HEK293 (cell line): ENCODE results near the gene CDKN2AIP.

ENCODE experiments used
- CTCF ChIA-PET: fragments of 350-600 bp; formaldehyde crosslinking; extraction: SDS; loops from one replicate; lab custom pipeline; 2021; ENCODE audit warnings: antibody characterized with exemption; lab: Yijun Ruan, JAX
- POLR2A ChIA-PET: fragments of 300-600 bp; formaldehyde crosslinking; extraction: SDS; loops from one replicate; lab custom pipeline; 2020; ENCODE audit warnings: antibody characterized with exemption, inconsistent platforms; lab: Yijun Ruan, JAX
- H3K27ac ChIP-seq: fragments of 200-500 bp; sonication (Bioruptor generic); 2 replicates; pipeline ENCODE4 v1.5.1; 2014; ENCODE audit warnings: low read depth, low read length, control low read depth, inconsistent platforms; ENCODE audit errors: extremely low read depth
- H3K36me3 ChIP-seq, 2 experiments: fragments of 200-500 bp in 1 of 2; sonication (Bioruptor generic) in 1 of 2; 1 replicate in 1 of 2; 2 replicates in 1 of 2; pipeline ENCODE4 v1.5.1; 2014 to 2017; ENCODE audit warnings: inconsistent platforms in 2 of 2, low read length in 2 of 2; ENCODE audit not compliant: control insufficient read depth in 2 of 2, insufficient read depth in 1 of 2
- H3K4me1 ChIP-seq: fragments of 200-500 bp; sonication (Bioruptor generic); 2 replicates; pipeline ENCODE4 v1.5.1; 2014; ENCODE audit warnings: mild to moderate bottlenecking, low read length, inconsistent platforms; ENCODE audit not compliant: control insufficient read depth, insufficient read depth
- H3K4me3 ChIP-seq: 2 replicates; pipeline ENCODE4 v1.5.1; 2011; ENCODE audit warnings: low read depth, mild to moderate bottlenecking, control low read depth, low read length, moderate library complexity
- H3K9me3 ChIP-seq: fragments of 200-500 bp; sonication (Bioruptor generic); 2 replicates; pipeline ENCODE4 v1.5.1; 2014; ENCODE audit warnings: low read depth, low read length, inconsistent platforms; ENCODE audit not compliant: control insufficient read depth, insufficient read depth
- EGR2 ChIP-seq: fragments of 450-650 bp; formaldehyde crosslinking; IDR thresholded peaks from 2 replicates; pipeline ENCODE4 v1.5.1; 2016; ENCODE audit warnings: low read depth, missing biosample characterization, missing genetic modification characterization
- HOXA7 ChIP-seq: sonication (generic); formaldehyde crosslinking; IDR thresholded peaks from 2 replicates; pipeline ENCODE4 v1.8.1; 2022; ENCODE audit warnings: missing genetic modification reagents, borderline replicate concordance
- IKZF3 ChIP-seq: fragments of 450-650 bp; IDR thresholded peaks from 2 replicates; pipeline ENCODE4 v1.5.0; 2018; ENCODE audit warnings: missing biosample characterization, mild to moderate bottlenecking, missing genetic modification characterization, moderate library complexity
- INSM2 ChIP-seq: fragments of 450-650 bp; formaldehyde crosslinking; IDR thresholded peaks from 2 replicates; pipeline ENCODE4 v1.5.1; 2016; ENCODE audit warnings: missing biosample characterization, missing genetic modification characterization
- PRDM1 ChIP-seq: fragments of 450-650 bp; formaldehyde crosslinking; IDR thresholded peaks from 2 replicates; pipeline ENCODE4; 2016; ENCODE audit warnings: missing biosample characterization, missing genetic modification characterization
- SCRT1 ChIP-seq: fragments of 450-650 bp; formaldehyde crosslinking; IDR thresholded peaks from 2 replicates; pipeline ENCODE4 v1.5.1; 2016; ENCODE audit warnings: missing biosample characterization, missing genetic modification characterization, borderline replicate concordance
- ZBTB10 ChIP-seq: fragments of 450-650 bp; formaldehyde crosslinking; IDR thresholded peaks from 2 replicates; pipeline ENCODE4 v1.5.1; 2016; ENCODE audit warnings: missing biosample characterization, missing genetic modification characterization
- ZFHX2 ChIP-seq: fragments of 450-650 bp; formaldehyde crosslinking; conservative IDR thresholded peaks from 2 replicates; pipeline ENCODE4 v1.5.1; 2016; ENCODE audit warnings: missing biosample characterization, missing genetic modification characterization
- ZFP37 ChIP-seq: fragments of 450-650 bp; formaldehyde crosslinking; IDR thresholded peaks from 2 replicates; pipeline ENCODE4 v1.5.1; 2016; ENCODE audit warnings: missing biosample characterization, missing genetic modification characterization
- ZNF10 ChIP-seq: fragments of 450-650 bp; formaldehyde crosslinking; IDR thresholded peaks from 2 replicates; pipeline ENCODE4 v1.5.1; 2017; ENCODE audit warnings: missing biosample characterization, missing genetic modification characterization
- ZNF280D ChIP-seq: fragments of 450-650 bp; formaldehyde crosslinking; IDR thresholded peaks from 2 replicates; pipeline ENCODE4 v1.5.1; 2016; ENCODE audit warnings: missing biosample characterization, missing genetic modification characterization
- ZNF302 ChIP-seq: fragments of 450-650 bp; formaldehyde crosslinking; IDR thresholded peaks from 2 replicates; pipeline ENCODE4 v1.5.1; 2016; ENCODE audit warnings: missing biosample characterization, missing genetic modification characterization, low read depth
- ZNF324 ChIP-seq: fragments of 450-650 bp; formaldehyde crosslinking; IDR thresholded peaks from 2 replicates; pipeline ENCODE4 v1.5.1; 2016; ENCODE audit warnings: missing biosample characterization, missing genetic modification characterization
- ZNF350 ChIP-seq: fragments of 450-650 bp; formaldehyde crosslinking; IDR thresholded peaks from 2 replicates; pipeline ENCODE4 v1.5.0; 2017; ENCODE audit warnings: missing biosample characterization, mild to moderate bottlenecking, missing genetic modification characterization
- ZNF514 ChIP-seq: fragments of 450-650 bp; formaldehyde crosslinking; IDR thresholded peaks from 2 replicates; pipeline ENCODE4 v1.5.1; 2016; ENCODE audit warnings: missing biosample characterization, missing genetic modification characterization
- ZNF658 ChIP-seq: fragments of 450-650 bp; formaldehyde crosslinking; IDR thresholded peaks from 2 replicates; pipeline ENCODE4; 2016; ENCODE audit warnings: missing biosample characterization, missing genetic modification characterization
- ZNF776 ChIP-seq: fragments of 450-650 bp; formaldehyde crosslinking; IDR thresholded peaks from 2 replicates; pipeline ENCODE4 v1.5.0; 2017; ENCODE audit warnings: missing biosample characterization, missing genetic modification characterization, borderline replicate concordance
- ZNF791 ChIP-seq: fragments of 450-650 bp; formaldehyde crosslinking; IDR thresholded peaks from 2 replicates; pipeline ENCODE4 v1.5.1; 2016; ENCODE audit warnings: missing biosample characterization, missing genetic modification characterization
- ZSCAN5A ChIP-seq: fragments of 450-650 bp; formaldehyde crosslinking; IDR thresholded peaks from 2 replicates; pipeline ENCODE4 v1.5.1; 2016; ENCODE audit warnings: missing biosample characterization, missing genetic modification characterization

The CDKN2AIP gene

GRCh38 chr4:183403961-183404360 is 40.5 kb upstream of the CDKN2AIP start:
- no peak overlapping the region for H3K27ac ChIP-seq
- no peaks in the 10 kb centered on the region for H3K9me3 ChIP-seq
- ChIA-PET POLR2A (no interaction called here), CTCF (interaction anchor here (0.9 kb wide), 1 partner anchor 465 kb away, joined by 3 read pairs; no protein-coding TSS in a partner anchor)
- H3K36me3 ChIP-seq, result no peaks in the 10 kb centered on the region
- H3K4me3 ChIP-seq, result no peak overlapping the region
- TF ChIP-seq PRDM1 (tag by site-specific recombination) (no peak), ZNF10 (tag by site-specific recombination) (no peak), HOXA7 (CRISPR knock-in tag) (no peak), ZNF658 (no peak), ZNF302 (tag by site-specific recombination) (no peak), ZNF776 (tag by site-specific recombination) (no peak), IKZF3 (tag by site-specific recombination) (no peak), ZNF514 (tag by site-specific recombination) (no peak), SCRT1 (no peak), ZFP37 (tag by site-specific recombination) (no peak), ZBTB10 (tag by site-specific recombination) (no peak), ZSCAN5A (tag by site-specific recombination) (no peak), INSM2 (no peak), ZNF280D (tag by site-specific recombination) (no peak), ZNF324 (no peak)
- H3K4me1 ChIP-seq, result peaks cover 5% of the 10 kb centered on the region

GRCh38 chr4:183405303-183405702 is 39.1 kb upstream of the CDKN2AIP start:
- H3K4me3 ChIP-seq, result no peak overlapping the region
- ChIA-PET POLR2A (no interaction called here), CTCF (no interaction called here)
- H3K9me3 ChIP-seq, result no peaks in the 10 kb centered on the region
- H3K27ac ChIP-seq, result no peak overlapping the region
- no peaks in the 10 kb centered on the region for H3K36me3 ChIP-seq
- no peak for TF ChIP-seq ZNF791 (tag by site-specific recombination)
- no peak for TF ChIP-seq SCRT1
- TF ChIP-seq HOXA7 (CRISPR knock-in tag), result no peak
- no peak for TF ChIP-seq ZNF350 (tag by site-specific recombination)
- no peak for TF ChIP-seq ZFHX2
- no peak for TF ChIP-seq IKZF3 (tag by site-specific recombination)
- TF ChIP-seq EGR2 (tag by site-specific recombination), result no peak
- H3K4me1 ChIP-seq, result peaks cover 5% of the 10 kb centered on the region
